GM12864 (cell line): ENCODE measurements around the gene NPPC.
"Not testable (repeated sequence)": the region's sequence is repeated elsewhere in the genome, so short reads cannot be mapped to it uniquely, and the experiment has no call there.

ENCODE experiments used
- DNase-seq: peaks from one replicate; pipeline ENCODE4 v3.0.0-alpha.2; 2011; ENCODE audit warnings: low read depth
- H3K4me3 ChIP-seq: 2 replicates; pipeline ENCODE4 v1.5.1; 2011; ENCODE audit warnings: mild to moderate bottlenecking, low read depth, low read length, control low read depth
- TF ChIP-seq, protein P1 (sequence below): IDR thresholded peaks from 2 replicates; pipeline ENCODE4 v1.5.1; 2011; ENCODE audit warnings: low read depth, mild to moderate bottlenecking, moderate library complexity, low read length, control low read depth, inconsistent platforms; ENCODE audit errors: missing control alignments

The NPPC gene

DNA sequence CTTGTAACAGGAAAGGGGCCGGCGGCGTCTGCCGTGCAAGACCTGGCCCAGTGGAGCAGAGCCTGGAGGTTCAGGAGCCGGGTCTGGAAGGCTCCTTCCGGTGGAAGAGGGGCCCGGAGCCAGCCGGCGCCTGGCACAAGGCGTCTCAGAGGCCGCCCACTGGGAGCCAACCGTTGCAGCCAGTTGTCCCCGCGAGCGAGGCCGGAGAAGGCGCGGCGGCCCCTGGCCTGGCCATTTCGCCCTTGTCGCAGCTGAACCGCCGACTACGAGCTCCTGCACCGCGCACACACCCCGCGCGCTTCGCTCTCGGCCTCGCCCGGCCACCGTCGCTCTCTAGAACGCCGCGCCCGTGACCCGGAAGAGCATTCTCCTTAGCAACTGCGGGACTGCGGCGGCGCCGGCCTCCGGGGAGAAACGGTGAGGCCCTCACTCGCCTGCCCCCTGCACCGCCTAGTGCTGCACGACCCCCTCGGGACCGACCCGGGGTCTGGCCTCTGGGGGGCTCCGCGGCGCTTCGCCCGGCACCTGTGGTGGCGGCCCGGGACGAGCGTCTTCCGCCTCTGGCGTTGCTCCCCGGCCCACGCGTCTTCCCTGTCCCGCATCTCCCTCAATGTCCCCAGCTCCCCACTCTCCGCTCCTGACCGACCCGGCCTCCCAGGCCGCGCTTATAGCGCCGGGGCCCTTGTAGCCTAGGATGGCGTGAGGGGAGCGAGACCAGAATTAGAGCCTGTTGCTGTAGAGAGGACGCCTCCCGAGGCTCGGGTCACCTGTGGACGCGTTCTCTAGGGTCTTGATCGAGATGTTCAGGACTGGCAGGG, 35.4 kb upstream of the NPPC start, which contains the start of gene DIS3L2:
DIS3L2 (plus strand) TSS at position 365 of the 818 bp plus-strand sequence. CDS start 53,215 bp downstream, outside the sequence.
- peak; percentile 40 for DNase-seq
- TF ChIP-seq, protein P1, sequence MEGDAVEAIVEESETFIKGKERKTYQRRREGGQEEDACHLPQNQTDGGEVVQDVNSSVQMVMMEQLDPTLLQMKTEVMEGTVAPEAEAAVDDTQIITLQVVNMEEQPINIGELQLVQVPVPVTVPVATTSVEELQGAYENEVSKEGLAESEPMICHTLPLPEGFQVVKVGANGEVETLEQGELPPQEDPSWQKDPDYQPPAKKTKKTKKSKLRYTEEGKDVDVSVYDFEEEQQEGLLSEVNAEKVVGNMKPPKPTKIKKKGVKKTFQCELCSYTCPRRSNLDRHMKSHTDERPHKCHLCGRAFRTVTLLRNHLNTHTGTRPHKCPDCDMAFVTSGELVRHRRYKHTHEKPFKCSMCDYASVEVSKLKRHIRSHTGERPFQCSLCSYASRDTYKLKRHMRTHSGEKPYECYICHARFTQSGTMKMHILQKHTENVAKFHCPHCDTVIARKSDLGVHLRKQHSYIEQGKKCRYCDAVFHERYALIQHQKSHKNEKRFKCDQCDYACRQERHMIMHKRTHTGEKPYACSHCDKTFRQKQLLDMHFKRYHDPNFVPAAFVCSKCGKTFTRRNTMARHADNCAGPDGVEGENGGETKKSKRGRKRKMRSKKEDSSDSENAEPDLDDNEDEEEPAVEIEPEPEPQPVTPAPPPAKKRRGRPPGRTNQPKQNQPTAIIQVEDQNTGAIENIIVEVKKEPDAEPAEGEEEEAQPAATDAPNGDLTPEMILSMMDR: no peak

DNA sequence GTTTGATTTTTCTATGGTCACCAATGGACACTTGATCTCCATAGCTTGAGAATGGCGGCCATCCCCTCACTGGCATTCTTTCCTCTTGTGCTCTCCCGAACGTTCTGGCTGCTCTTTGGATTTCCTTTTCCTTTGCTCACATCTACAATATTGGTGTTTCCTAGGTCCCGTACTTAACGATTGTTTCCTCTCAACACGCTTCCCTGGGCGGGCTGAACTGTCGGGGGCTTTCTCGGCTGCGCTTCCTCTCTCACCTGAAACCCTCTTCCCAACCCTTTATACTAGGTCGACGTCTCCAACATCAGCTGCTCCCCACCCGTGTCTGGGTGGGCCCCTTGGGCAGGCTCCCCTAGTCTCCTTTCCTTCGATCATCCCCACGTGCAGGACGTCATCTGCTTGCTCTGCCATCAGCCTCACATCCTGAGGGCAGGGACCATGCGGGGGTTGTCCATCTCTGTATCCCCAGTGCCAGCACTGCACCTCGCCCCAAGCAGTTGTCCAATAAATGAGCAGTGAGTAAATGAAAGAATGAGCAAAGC, 34.7 kb upstream of the NPPC start:
- TF ChIP-seq, protein P1: no peak
- no peak for DNase-seq
- H3K4me3 ChIP-seq: peak overlapping the region; percentile 97

More for the DNA sequence above, 35.4 kb upstream of the NPPC start, which contains the start of gene DIS3L2:
- H3K4me3 ChIP-seq: peak within 1 kb of the TSS; percentile 97

DNA sequence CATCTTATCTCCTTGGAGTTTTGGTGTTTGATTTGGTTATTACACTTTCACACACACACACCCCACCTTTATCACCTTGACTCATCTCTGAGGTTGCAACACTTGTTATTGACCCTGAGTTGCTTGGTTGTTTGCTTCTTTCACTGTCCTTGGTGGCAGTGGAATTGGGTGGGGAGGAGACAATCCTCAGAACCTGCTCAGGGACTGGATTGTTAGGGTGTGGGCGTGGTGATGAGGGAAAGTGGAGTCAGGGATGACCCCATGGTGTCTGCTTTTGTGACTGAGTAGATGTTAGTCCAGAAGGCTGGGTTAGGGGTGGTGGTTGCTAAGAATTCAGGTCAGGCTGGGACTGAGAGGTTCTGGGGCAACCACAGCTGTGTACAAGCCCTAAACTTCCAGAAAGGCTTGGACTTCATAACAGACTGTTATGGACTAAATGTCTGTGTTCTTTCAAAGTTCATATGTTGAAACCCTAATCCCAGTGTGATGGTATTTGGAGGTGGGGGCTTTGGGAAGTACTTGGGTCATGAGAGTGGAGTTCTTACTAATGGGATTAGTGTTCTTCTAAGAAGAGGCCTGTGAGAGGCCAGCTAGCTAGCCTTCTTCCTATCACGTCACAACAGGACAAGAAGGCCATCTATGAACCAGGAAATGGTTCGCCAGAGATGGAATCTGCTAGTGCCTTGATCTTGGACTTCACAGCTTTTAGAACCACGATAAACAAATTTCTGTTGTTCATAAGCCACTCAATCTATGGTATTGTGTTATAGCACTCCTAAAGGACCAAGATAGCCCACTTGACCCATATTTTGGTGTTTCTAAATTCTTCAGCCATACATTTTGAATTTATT, 31.9 kb upstream of the NPPC start:
- no peak for DNase-seq
- TF ChIP-seq, protein P1: no peak
- no peak overlapping the region for H3K4me3 ChIP-seq

DNA sequence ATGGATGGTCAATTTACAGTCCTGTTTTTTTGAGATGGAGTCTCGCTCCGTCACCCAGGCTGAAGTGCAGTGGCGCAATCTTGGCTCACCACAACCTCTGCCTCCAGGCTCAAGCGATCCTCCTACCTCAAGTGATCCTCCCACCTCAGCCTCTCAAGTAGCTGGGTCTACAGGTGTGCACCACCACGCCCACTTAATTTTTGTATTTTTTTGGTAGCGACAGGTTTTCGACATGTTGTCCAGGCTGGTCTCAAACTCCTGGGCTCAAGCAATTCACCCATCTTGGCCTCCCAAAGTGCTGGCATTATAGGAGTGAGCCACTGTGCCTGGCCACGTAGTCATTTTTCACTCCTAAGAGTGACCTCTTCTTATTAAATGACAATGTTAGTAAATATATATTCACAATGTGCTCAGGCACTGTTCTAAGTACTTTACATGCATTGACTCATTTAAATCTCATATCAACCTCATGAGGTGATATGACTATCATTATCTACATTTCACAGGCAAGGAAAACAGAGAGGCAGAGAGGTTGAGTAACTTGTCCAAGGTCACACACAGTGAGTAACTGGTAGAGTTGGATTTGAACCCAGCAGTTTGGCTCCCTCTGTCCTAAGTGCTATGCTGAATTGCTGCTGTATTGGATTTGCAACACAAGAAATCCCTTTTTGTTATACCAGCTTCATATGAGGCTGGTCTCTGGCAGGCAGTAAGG, 29.7 kb upstream of the NPPC start:
- H3K4me3 ChIP-seq: no peak overlapping the region
- TF ChIP-seq, protein P1: no peak
- DNase-seq: no peak

DNA sequence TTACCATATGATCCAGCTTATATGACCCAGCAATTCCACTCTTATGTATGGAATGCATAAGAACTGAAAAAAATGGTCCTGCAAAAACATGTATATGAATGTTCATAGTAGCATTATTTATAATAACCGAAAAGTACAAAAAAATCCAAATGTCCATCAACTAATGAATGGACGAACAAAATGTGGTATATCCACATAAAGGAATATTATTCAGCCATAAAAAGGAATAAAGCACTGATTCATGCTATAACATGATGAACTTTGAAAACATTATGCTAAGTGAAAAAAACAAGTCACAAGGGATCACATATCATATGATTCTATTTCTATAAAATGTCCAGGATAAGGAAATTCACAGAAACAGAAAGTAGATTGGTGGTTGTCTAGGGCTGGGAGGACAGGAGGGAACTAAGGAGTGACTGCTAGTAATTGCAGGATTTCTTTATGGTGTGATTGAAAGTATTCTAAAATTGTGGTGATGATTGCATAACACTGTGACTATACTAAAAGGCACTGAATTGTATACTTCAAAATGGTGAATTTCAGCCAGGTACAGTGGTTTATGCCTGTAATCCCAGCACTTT, 25.3 kb upstream of the NPPC start:
- TF ChIP-seq, protein P1: no peak
- DNase-seq: no peak
- H3K4me3 ChIP-seq: no peak overlapping the region

DNA sequence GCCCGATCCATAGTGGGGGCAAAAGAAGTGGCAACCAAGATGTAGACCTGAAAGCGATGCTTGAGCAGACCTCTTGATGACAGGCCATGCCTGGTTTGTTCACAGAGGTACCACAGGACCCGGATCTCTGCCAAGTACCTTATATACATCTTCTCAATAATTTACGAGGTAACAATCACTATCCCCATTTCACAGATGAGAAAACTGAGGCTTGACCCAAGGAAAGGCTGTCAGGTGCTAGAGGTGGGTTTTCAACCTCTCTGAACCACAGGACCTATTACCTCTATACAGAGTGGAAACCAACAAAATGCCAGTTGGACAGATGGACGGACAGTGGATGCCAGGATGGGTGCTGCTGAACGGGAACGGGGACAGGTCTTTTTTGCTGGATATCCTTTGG, 21.5 kb upstream of the NPPC start:
- no peak for DNase-seq
- no peak overlapping the region for H3K4me3 ChIP-seq
- TF ChIP-seq, protein P1: no peak

DNA sequence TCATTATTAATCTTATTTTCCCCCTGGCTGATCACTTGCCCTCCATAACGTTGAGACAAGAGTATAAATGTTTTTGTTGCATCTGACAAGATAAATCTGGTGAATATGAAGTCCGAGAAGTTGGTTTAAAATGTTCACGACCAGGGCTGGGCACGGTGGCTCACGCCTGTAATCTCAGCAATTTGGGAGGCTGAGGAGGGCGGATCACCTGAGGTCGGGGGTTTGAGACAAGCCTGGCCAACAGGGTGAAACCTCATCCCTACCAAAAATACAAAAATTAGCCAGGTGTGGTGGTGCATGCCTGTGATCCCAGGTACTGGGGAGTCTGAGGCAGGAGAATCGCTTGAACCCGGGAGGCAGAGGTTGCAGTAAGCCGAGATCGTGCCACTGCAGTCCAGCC, 20.9 kb upstream of the NPPC start:
- DNase-seq, H3K4me3 ChIP-seq: not testable (repeated sequence)
